Activated T-helper 17 cell treated with anti-CD3 and anti-CD28 coated beads, Interleukin-2, amount 50 U/mL, for 72 hours (primary cell): ENCODE results near the gene PDIA6. TPM values are rescaled to one million over a fixed set of nuclear protein-coding genes. Genes with fewer than 3 reads are reported as not detected.

Experiments
- total RNA-seq, 2 donors: library from RNA; stranded (reverse); gene quantifications; one replicate each; pipeline ENCODE4 v1.2.3, GENCODE V29; 2022

Gene PDIA6
- total RNA-seq, 2 donors from 2014 or later: 129 to 206 TPM

Other genes starting within 250 kb of the PDIA6 start
- gene NOL10, start 122.8 kb downstream of the PDIA6 start, total RNA-seq: 10 to 100 TPM; 24.1 to 46.0 TPM
- not detected for gene ATP6V1C2, start 91.2 kb downstream of the PDIA6 start, total RNA-seq
- gene KCNF1, start 99.1 kb upstream of the PDIA6 start, total RNA-seq: not detected